Right lobe of liver (tissue), 6 donors: ENCODE measurements around the gene RALGPS1. TPM values are rescaled to one million over a fixed set of nuclear protein-coding genes. Genes with fewer than 3 reads are reported as not detected.

Experiments
- ATAC-seq, 4 donors: fragments of 200-7000 bp; cut with Tn5 transposase; one replicate each; pipeline ENCODE4 v1.9.1; 2020; ENCODE audit warnings: mild to moderate bottlenecking in 4 of 4, moderate library complexity in 4 of 4
- DNase-seq, 3 donors: peaks; one replicate each; pipeline ENCODE4 v3.0.0-alpha.2; 2020
- H3K27ac ChIP-seq, 3 donors: fragments of 200-600 bp; one replicate each; pipeline ENCODE4 v1.8.0; 2022
- H3K27me3 ChIP-seq, 2 donors: fragments of 200-600 bp; one replicate each; pipeline ENCODE4 v1.8.0; 2022
- H3K36me3 ChIP-seq, 4 donors: fragments of 200-600 bp; sonication (generic) in 1 of 4; one replicate each; pipeline versions ENCODE4 v1.5.1 to v1.8.0; 2017 to 2022; ENCODE audit warnings: control low read depth in 1 of 4
- H3K4me1 ChIP-seq, 4 donors: fragments of 200-600 bp; sonication (generic) in 1 of 4; one replicate each; pipeline versions ENCODE4 v1.5.1 to v1.8.0; 2017 to 2022; ENCODE audit warnings: control low read depth in 1 of 4
- H3K4me3 ChIP-seq, 3 donors: fragments of 200-600 bp; one replicate each; pipeline ENCODE4 v1.8.0; 2022
- H3K9me3 ChIP-seq, 4 donors: fragments of 200-600 bp; sonication (generic) in 1 of 4; one replicate each; pipeline versions ENCODE4 v1.5.1 to v1.8.0; 2017 to 2022; ENCODE audit warnings: control low read depth in 1 of 4
- POLR2A ChIP-seq: fragments of 450-650 bp; IDR thresholded peaks from one replicate; pipeline ENCODE4 v1.6.1; 2017; ENCODE audit warnings: antibody characterized with exemption, mild to moderate bottlenecking
- WGBS: methylation state at CpG from one replicate; pipeline ENCODE4 v1.1.6; 2018; ENCODE audit warnings: low coverage, low lambda C conversion rate; ENCODE audit not compliant: insufficient coverage; ENCODE audit errors: missing lambda C conversion rate; 5-methylcytosine and 5-hydroxymethylcytosine counted together
- intact Hi-C, 2 donors: fragments of 100-400 bp; cut with DNase I; formaldehyde crosslinking; loops; one replicate each; pipeline versions ENCODE4 v1.11.2 to v1.14.1; 2022
- total RNA-seq, 6 experiments: library from RNA; depleted of rRNA in 2 of 6; stranded (reverse); fragments of >200 nt in 2 of 6; fragmentation: NEBNext Ultra II Directional in 3 of 6; extraction: Animal tissue kit (Norgen Biotek cat#: 25700) in 3 of 6; gene quantifications; one replicate each; pipeline versions ENCODE4 v1.1.0 to v1.2.4, GENCODE V29; 2016 to 2023
- TF ChIP-seq, protein P1 (sequence below), 4 donors: fragments of 200-600 bp in 3 of 4; fragments of 450-650 bp in 1 of 4; IDR thresholded peaks; one replicate each; pipeline versions ENCODE4 v1.5.1 to v1.8.0; 2016 to 2022; ENCODE audit warnings: antibody characterized with exemption in 4 of 4, mild to moderate bottlenecking in 2 of 4
- donor health status: DM: no; HTN: yes; CAD: no.
- donor health status: DM: no; HTN: no; CAD: no.
- donor health status: DM: no; HTN: no; CAD: no.
- donor health status: DM: no; HTN: yes; CAD: no.
- donor health status: DM: no; HTN: yes; CAD: no.

Gene RALGPS1
- total RNA-seq, 6 experiments from 2014 or later = 1.2 to 3.8 (median 2.4) TPM

DNA sequence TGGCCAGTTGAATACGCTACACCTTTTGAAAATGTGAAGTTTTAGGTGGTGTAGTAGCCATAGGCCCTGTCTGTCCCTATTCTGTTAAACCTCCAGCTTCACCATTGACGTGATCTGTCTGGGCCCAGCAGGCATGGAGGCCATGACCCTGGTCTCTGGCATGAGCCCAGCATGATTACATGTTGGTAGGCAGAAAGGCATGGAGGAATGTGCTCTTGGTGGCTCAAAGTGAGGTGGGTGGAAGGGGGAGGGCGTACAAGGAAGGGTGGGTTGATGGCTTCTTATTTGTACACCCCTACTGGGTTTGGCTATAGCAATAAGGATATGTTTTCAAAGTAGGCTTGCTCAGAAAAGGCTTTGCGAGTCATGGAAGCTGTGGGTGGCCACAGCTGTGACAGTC lies 23.7 kb downstream of the RALGPS1 start:
- ATAC-seq (no peak), DNase-seq (peak in 2 of 3 donors; percentile 33 to 52)
- Histone ChIP-seq H3K36me3 (no peaks in the 10 kb centered on the region), H3K4me1 (peaks cover 0 to 7% (median 2%) of the 10 kb centered on the region in 4 donors), H3K27ac (no peak overlapping the region), H3K9me3 (no peaks in the 10 kb centered on the region), H3K27me3 (no peaks in the 10 kb centered on the region), H3K4me3 (no peak overlapping the region)
- TF ChIP-seq, protein P1, sequence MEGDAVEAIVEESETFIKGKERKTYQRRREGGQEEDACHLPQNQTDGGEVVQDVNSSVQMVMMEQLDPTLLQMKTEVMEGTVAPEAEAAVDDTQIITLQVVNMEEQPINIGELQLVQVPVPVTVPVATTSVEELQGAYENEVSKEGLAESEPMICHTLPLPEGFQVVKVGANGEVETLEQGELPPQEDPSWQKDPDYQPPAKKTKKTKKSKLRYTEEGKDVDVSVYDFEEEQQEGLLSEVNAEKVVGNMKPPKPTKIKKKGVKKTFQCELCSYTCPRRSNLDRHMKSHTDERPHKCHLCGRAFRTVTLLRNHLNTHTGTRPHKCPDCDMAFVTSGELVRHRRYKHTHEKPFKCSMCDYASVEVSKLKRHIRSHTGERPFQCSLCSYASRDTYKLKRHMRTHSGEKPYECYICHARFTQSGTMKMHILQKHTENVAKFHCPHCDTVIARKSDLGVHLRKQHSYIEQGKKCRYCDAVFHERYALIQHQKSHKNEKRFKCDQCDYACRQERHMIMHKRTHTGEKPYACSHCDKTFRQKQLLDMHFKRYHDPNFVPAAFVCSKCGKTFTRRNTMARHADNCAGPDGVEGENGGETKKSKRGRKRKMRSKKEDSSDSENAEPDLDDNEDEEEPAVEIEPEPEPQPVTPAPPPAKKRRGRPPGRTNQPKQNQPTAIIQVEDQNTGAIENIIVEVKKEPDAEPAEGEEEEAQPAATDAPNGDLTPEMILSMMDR (IDR thresholded peaks at IDR 0.05) = no peak
- no peak for TF ChIP-seq POLR2A
- 54% methylated on average over 3 of the region's 4 CpGs for WGBS
- intact Hi-C loops = loop anchor here in 1 of 2 donors (10.0 kb wide), 1 partner anchor 266 kb away; no protein-coding TSS in a partner anchor

DNA sequence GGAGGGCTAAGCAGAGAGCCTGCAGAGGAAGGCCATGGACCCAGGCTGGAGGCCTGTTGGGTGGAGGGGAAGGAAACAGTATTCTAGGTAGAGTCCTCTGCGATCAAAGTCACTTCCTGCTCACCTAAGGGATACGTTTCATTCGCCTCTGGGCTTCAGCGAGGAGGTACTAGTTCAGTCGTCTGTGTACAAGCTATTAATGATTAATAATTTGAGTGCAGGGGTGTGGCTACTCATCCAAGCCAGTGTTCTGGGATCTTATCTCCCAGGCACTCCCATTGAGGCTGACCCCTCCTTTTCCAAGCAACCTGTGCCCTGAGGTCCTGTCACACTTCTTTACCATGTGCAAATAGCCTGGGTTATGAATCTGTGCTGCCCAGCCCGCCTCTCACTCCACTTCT lies 25.2 kb downstream of the RALGPS1 start:
- no peaks in the 10 kb centered on the region for H3K27me3 ChIP-seq
- H3K4me3 ChIP-seq = peak overlapping the region in 1 of 3 donors; percentile 18
- WGBS = 50% methylated on average over 1 of the region's 6 CpGs
- DNase-seq (peak; percentile 53 to 68 (median 62)), ATAC-seq (peak; percentile 92 to 94 (median 93))
- peak overlapping the region; percentile 20 to 47 (median 43) for H3K27ac ChIP-seq
- H3K4me1 ChIP-seq = peaks cover 0 to 7% (median 2%) of the 10 kb centered on the region in 4 donors
- no peaks in the 10 kb centered on the region for H3K9me3 ChIP-seq
- H3K36me3 ChIP-seq = no peaks in the 10 kb centered on the region
- intact Hi-C loops = loop anchor here (5.0 to 10.0 kb wide), 2 partner anchors 257 to 265 kb away; no protein-coding TSS in a partner anchor
- TF ChIP-seq POLR2A = no peak

DNA sequence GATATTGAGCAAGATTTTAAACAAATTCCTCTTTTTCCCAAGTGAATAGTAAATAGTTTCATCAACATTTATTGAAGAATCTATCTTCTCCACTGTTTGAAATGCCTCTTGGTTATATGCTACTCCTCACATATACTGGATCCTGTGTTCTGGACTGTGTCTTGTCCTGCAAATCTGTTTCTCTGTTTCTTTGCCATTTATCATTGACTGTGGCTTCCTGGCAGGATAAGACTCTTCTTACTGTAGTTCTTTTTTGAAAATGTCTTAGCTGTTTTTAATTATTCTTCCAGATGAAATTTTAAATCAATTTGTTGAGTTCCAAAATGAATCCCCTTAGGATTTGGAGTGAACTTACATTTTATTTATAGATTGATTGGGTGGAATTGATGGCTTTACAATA lies 27.8 kb downstream of the RALGPS1 start:
- Histone ChIP-seq H3K4me1 (peaks cover 0 to 7% (median 2%) of the 10 kb centered on the region in 4 donors), H3K27me3 (no peaks in the 10 kb centered on the region), H3K27ac (no peak overlapping the region), H3K4me3 (no peak overlapping the region), H3K36me3 (no peaks in the 10 kb centered on the region), H3K9me3 (no peaks in the 10 kb centered on the region)
- no peak for ATAC-seq
- TF ChIP-seq, protein P1 (IDR thresholded peaks at IDR 0.05) = no peak
- no peak for TF ChIP-seq POLR2A
- intact Hi-C loops = loop anchor here in 1 of 2 donors (5.0 kb wide), 1 partner anchor 255 kb away; no protein-coding TSS in a partner anchor
- no peak for DNase-seq

DNA sequence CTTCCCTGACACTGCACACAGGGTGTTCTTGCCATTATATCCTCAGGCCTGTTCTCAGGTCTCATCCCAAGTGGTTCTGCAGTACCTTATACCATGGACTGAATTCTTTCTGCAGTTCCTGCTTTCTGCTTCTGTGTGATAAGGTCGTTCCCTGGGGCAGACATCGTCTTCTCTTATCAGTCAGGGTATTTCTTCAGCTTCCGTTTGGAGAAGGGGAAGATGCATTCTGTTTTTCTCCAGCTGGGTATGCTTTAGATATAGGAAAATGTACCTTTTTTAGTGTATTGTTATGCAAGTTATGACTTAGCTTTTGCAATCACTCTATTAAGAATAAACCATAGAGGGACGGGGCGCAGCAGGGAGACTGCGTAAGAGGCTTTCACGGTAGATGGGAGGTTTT lies 31.1 kb downstream of the RALGPS1 start:
- ATAC-seq (no peak), DNase-seq (no peak)
- H3K36me3 ChIP-seq = no peaks in the 10 kb centered on the region
- no peaks in the 10 kb centered on the region for H3K27me3 ChIP-seq
- TF ChIP-seq, protein P1 (IDR thresholded peaks at IDR 0.05) = no peak
- no peak overlapping the region for H3K27ac ChIP-seq
- no peaks in the 10 kb centered on the region for H3K4me1 ChIP-seq
- WGBS = 63% methylated on average over 7 of the region's 7 CpGs
- H3K9me3 ChIP-seq = no peaks in the 10 kb centered on the region
- no peak overlapping the region for H3K4me3 ChIP-seq
- intact Hi-C loops = no loop called here

DNA sequence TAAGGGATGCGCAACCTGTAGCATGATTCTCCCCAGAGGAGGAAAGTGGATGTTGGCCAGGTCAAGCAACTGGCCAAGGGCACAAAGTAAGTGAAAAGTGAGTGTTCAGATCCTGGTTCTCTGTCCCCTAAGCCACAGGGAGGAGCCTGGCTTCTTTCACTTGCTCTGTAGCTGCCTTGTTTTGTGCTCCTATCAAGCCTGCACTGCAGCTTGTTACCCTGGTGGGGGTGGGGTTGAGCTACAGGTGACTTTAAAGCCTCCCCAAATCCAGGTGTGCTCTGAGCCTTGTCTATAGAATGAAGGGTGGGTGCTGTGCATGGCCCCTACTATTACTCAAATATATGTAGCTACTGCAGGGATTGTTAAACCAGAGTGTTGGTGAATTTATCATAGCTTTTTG lies 32.9 kb downstream of the RALGPS1 start:
- Histone ChIP-seq H3K4me1 (no peaks in the 10 kb centered on the region), H3K4me3 (no peak overlapping the region), H3K27me3 (no peaks in the 10 kb centered on the region), H3K9me3 (no peaks in the 10 kb centered on the region), H3K36me3 (no peaks in the 10 kb centered on the region), H3K27ac (no peak overlapping the region)
- TF ChIP-seq POLR2A = no peak
- TF ChIP-seq, protein P1 (IDR thresholded peaks at IDR 0.05) = no peak
- ATAC-seq = no peak
- WGBS = 100% methylated on average over 1 of the region's 1 CpG
- intact Hi-C loops = no loop called here
- DNase-seq = no peak
